ENCODE results near the gene SYT1. TPM values are rescaled to one million over a fixed set of nuclear protein-coding genes. Genes with fewer than 3 reads are reported as not detected.
A peak's percentile ranks its signal among the peaks of the same experiment; 100 is the strongest.

Gene SYT1
- total RNA-seq, 1 donor from 2014 or later = 13.0 TPM

DNA sequence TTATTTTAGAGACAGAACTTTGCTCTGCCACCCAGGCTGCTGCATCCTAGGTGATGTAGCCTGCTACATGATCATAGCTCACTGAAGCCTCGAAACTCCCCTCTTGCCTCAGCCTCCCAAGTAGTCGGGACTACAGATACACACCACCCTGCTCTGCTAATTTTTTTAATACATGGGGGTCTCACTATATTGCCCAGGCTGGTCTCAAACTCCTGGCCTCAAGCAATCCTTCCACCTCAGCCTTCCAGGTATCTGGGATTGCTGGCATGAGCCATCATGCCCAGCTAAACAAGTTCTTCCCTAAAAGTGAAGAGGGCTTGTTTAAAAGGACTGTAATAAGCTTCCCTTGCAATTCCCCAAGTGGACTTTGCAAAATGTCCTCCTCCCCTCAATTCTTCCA lies 515.8 kb downstream of the SYT1 start:
- H3K4me1 Mint-ChIP-seq (ENCODE audit: unreplicated experiment) = peaks cover 18% of the 10 kb centered on the region
- H3K4me3 Mint-ChIP-seq (ENCODE audit: unreplicated experiment) = no peak overlapping the region
- TF ChIP-seq, protein P1, sequence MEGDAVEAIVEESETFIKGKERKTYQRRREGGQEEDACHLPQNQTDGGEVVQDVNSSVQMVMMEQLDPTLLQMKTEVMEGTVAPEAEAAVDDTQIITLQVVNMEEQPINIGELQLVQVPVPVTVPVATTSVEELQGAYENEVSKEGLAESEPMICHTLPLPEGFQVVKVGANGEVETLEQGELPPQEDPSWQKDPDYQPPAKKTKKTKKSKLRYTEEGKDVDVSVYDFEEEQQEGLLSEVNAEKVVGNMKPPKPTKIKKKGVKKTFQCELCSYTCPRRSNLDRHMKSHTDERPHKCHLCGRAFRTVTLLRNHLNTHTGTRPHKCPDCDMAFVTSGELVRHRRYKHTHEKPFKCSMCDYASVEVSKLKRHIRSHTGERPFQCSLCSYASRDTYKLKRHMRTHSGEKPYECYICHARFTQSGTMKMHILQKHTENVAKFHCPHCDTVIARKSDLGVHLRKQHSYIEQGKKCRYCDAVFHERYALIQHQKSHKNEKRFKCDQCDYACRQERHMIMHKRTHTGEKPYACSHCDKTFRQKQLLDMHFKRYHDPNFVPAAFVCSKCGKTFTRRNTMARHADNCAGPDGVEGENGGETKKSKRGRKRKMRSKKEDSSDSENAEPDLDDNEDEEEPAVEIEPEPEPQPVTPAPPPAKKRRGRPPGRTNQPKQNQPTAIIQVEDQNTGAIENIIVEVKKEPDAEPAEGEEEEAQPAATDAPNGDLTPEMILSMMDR (IDR thresholded peaks at IDR 0.05; ENCODE audit: unreplicated experiment) = no peak
- no peak for DNase-seq (ENCODE audit: low spot score)
- no peaks in the 10 kb centered on the region for H3K36me3 Mint-ChIP-seq (ENCODE audit: low read depth, unreplicated experiment)
- H3K9me3 Mint-ChIP-seq (ENCODE audit: unreplicated experiment) = no peaks in the 10 kb centered on the region
- no peak overlapping the region for H3K27ac Mint-ChIP-seq (ENCODE audit: unreplicated experiment)
- peaks cover 2% of the 10 kb centered on the region for H3K27me3 Mint-ChIP-seq (ENCODE audit: unreplicated experiment)

DNA sequence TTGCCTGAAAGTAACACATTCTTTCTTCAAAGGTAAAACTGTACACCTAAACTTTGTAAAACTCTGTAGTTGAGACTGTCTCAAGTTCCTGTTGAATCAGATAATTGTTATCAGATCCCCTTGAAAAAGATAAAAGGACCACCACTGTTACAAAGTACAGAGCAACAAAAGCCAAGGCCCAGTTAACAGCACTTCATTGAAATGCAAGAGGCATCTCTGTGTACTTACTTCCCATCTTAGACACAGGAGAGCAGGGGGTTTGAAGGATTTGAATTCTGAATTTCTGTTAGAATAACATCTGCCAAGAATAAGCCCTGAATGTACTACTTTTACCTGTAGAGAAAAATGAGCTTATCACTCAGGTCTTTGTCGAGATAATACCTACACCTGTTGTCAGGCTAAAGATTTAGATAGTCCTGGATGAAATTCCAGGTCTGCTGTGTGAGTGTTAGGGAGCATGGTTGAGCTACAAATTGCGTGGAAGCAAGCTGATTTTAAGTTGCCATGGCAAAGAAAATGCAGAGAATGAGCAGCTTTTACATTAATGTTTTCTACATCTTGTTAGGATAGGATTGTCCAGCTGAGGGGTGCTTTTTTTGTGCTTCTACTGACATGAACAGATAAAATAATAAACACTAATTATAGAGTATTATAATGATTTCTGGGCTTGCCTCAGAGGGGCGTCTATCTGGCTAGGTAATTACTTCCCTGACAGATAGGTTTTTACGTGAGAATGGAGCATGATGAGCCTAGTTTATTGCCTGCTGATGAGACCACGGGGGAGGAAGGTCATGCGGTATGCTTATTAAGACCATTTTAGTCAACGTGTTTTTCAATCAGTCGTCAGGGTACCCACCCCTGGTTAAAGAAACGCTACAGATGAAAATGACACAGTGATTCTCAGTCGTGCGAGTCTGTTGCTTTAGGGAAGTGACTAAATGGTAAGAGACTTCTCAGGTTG lies 517.0 kb downstream of the SYT1 start:
- Mint-ChIP-seq H3K27ac (ENCODE audit: unreplicated experiment) (no peak overlapping the region), H3K4me1 (ENCODE audit: unreplicated experiment) (peaks cover 15% of the 10 kb centered on the region), H3K27me3 (ENCODE audit: unreplicated experiment) (no peaks in the 10 kb centered on the region), H3K36me3 (ENCODE audit: low read depth, unreplicated experiment) (no peaks in the 10 kb centered on the region), H3K4me3 (ENCODE audit: unreplicated experiment) (no peak overlapping the region), H3K9me3 (ENCODE audit: unreplicated experiment) (no peaks in the 10 kb centered on the region)
- no peak for DNase-seq (ENCODE audit: low spot score)
- TF ChIP-seq, protein P1 (IDR thresholded peaks at IDR 0.05; ENCODE audit: unreplicated experiment) = no peak

DNA sequence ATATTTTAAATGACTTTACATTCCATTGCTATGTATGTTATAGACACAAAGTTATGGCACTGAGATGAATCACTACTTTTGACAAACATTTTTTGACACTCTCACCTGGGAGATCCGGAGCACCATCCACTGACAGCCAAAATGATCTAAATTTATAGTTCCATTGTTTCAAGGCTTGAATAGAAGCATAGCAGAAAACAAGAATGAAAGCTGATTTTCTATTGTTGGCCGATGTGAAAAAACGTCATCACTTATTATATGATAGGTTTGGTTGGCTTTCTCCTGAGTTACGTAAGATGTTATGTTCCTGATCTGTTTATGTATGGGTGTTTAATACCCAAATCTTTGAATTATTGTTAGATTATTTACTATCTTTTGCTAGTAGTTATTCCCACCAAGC lies 520.0 kb downstream of the SYT1 start:
- no peaks in the 10 kb centered on the region for H3K9me3 Mint-ChIP-seq (ENCODE audit: unreplicated experiment)

DNA sequence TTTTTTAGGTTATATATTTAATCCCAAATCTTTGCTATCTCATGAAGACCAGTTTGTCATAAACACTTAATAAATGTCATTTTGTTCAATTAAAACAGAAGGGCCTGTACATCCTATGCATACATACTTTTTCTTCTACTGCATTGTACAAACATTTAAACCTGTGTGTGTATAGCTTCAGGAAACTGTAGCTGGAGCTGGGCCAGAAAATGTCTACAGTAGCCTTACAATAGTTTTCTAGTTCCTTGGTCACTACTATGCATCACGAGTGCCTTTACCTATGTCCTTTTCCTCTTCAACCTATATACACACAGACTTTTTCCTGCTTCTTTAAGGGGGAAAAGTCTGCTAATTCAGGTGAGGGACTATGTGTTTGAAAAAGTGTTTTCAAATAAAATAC lies 523.4 kb downstream of the SYT1 start:
- no peak for DNase-seq (ENCODE audit: low spot score)
- Mint-ChIP-seq H3K4me1 (ENCODE audit: unreplicated experiment) (peaks cover 4% of the 10 kb centered on the region), H3K27me3 (ENCODE audit: unreplicated experiment) (no peaks in the 10 kb centered on the region), H3K4me3 (ENCODE audit: unreplicated experiment) (no peak overlapping the region), H3K36me3 (ENCODE audit: low read depth, unreplicated experiment) (no peaks in the 10 kb centered on the region), H3K27ac (ENCODE audit: unreplicated experiment) (peak overlapping the region; percentile 36), H3K9me3 (ENCODE audit: unreplicated experiment) (no peaks in the 10 kb centered on the region)
- TF ChIP-seq, protein P1 (IDR thresholded peaks at IDR 0.05; ENCODE audit: unreplicated experiment) = no peak

More for the DNA sequence above, 520.0 kb downstream of the SYT1 start:
- H3K27ac Mint-ChIP-seq (ENCODE audit: unreplicated experiment) = no peak overlapping the region
- peaks cover 18% of the 10 kb centered on the region for H3K4me1 Mint-ChIP-seq (ENCODE audit: unreplicated experiment)
- DNase-seq (ENCODE audit: low spot score) = no peak
- H3K27me3 Mint-ChIP-seq (ENCODE audit: unreplicated experiment) = no peaks in the 10 kb centered on the region
- no peak overlapping the region for H3K4me3 Mint-ChIP-seq (ENCODE audit: unreplicated experiment)
- TF ChIP-seq, protein P1 (IDR thresholded peaks at IDR 0.05; ENCODE audit: unreplicated experiment) = no peak
- no peaks in the 10 kb centered on the region for H3K36me3 Mint-ChIP-seq (ENCODE audit: low read depth, unreplicated experiment)

DNA sequence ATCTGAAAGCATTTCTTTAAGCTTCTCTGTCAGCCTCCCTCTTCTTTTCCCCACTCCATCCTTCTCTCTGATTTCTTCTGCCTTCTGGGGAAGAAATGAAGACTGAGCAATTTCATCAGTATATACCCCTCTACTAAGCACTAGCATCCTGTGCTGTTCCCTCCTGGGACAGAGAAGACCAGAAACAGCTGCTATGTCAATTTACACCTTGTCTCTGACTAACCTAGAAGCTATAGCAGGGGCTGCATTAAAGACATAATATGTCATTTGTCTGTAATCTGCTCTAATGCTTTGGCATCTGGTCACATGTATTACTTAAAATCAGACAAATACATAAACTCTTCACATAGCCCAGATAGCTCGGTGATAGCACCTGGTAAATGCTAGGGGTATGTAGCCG lies 529.3 kb downstream of the SYT1 start:
- Mint-ChIP-seq H3K9me3 (ENCODE audit: unreplicated experiment) (no peaks in the 10 kb centered on the region), H3K27me3 (ENCODE audit: unreplicated experiment) (no peaks in the 10 kb centered on the region), H3K27ac (ENCODE audit: unreplicated experiment) (no peak overlapping the region), H3K4me3 (ENCODE audit: unreplicated experiment) (no peak overlapping the region), H3K36me3 (ENCODE audit: low read depth, unreplicated experiment) (no peaks in the 10 kb centered on the region), H3K4me1 (ENCODE audit: unreplicated experiment) (peaks cover 2% of the 10 kb centered on the region)
- DNase-seq (ENCODE audit: low spot score) = no peak
- TF ChIP-seq, protein P1 (IDR thresholded peaks at IDR 0.05; ENCODE audit: unreplicated experiment) = no peak
